T47D (cell line): ENCODE data around the gene AVL9.

Experiments used
- DNase-seq, 2 experiments: peaks; one replicate each; pipeline versions ENCODE4 v3.0.0 to v3.0.0-alpha.2; 2011 to 2012; ENCODE audit warnings: low read depth in 1 of 2, low spot score in 1 of 2
- JUND ChIP-seq: IDR thresholded peaks from 2 replicates; pipeline ENCODE4 v1.6.1; 2012; ENCODE audit warnings: low read depth
- in situ Hi-C: cut with HindIII; loops from 2 replicates; pipeline ENCODE4 v1.10.0; 2016; ENCODE audit warnings: low sequenced_read_pairs, low pct_unique_long_range_greater_than_20kb

The AVL9 gene

GRCh38 chr7:32502728-32503127 lies 7.4 kb downstream of the AVL9 start:
- no peak for DNase-seq
- in situ Hi-C loops, result no loop called here
- no peak for TF ChIP-seq JUND

- DNase-seq, result no peak
- in situ Hi-C loops, result no loop called here
- TF ChIP-seq JUND, result no peak
These were observed 11.2 kb downstream of the AVL9 start for GRCh38 chr7:32506266-32507054.

GRCh38 chr7:32507414-32507813 lies 12.1 kb downstream of the AVL9 start:
- in situ Hi-C loops, result no loop called here
- DNase-seq, result no peak
- no peak for TF ChIP-seq JUND

GRCh38 chr7:32511791-32512190 lies 16.5 kb downstream of the AVL9 start:
- in situ Hi-C loops, result no loop called here
- DNase-seq, result no peak
- no peak for TF ChIP-seq JUND

GRCh38 chr7:32513210-32513609 lies 17.9 kb downstream of the AVL9 start:
- no peak for DNase-seq
- in situ Hi-C loops, result no loop called here
- no peak for TF ChIP-seq JUND

GRCh38 chr7:32515890-32516550 lies 20.7 kb downstream of the AVL9 start:
- no peak for TF ChIP-seq JUND
- no peak for DNase-seq
- in situ Hi-C loops, result no loop called here

GRCh38 chr7:32516551-32517100 lies 21.3 kb downstream of the AVL9 start:
- no peak for TF ChIP-seq JUND
- no peak for DNase-seq
- in situ Hi-C loops, result no loop called here

- peak in 1 of 2 experiments; percentile 61 for DNase-seq
- no peak for TF ChIP-seq JUND
- in situ Hi-C loops, result no loop called here
These were observed 23.3 kb downstream of the AVL9 start for GRCh38 chr7:32518534-32519140.

GRCh38 chr7:32519763-32520162 lies 24.5 kb downstream of the AVL9 start:
- DNase-seq, result no peak
- in situ Hi-C loops, result no loop called here
- TF ChIP-seq JUND, result no peak

GRCh38 chr7:32522746-32523530 lies 27.6 kb downstream of the AVL9 start:
- TF ChIP-seq JUND, result no peak
- DNase-seq, result no peak
- in situ Hi-C loops, result no loop called here

GRCh38 chr7:32524631-32525030 lies 29.3 kb downstream of the AVL9 start:
- no peak for TF ChIP-seq JUND
- DNase-seq, result no peak
- in situ Hi-C loops, result no loop called here

- in situ Hi-C loops, result no loop called here
- DNase-seq, result no peak
- no peak for TF ChIP-seq JUND
These were observed 30.6 kb downstream of the AVL9 start for GRCh38 chr7:32525839-32526238.
